Measurements from ENCODE around the gene INO80C.

The INO80C gene

GRCh38 chr18:35513181-35513936, 15.6 kb upstream of the INO80C start:
- DNase-seq (ENCODE audit: low read depth in 2 of 2) = peak; percentile 36 to 45

DNA sequence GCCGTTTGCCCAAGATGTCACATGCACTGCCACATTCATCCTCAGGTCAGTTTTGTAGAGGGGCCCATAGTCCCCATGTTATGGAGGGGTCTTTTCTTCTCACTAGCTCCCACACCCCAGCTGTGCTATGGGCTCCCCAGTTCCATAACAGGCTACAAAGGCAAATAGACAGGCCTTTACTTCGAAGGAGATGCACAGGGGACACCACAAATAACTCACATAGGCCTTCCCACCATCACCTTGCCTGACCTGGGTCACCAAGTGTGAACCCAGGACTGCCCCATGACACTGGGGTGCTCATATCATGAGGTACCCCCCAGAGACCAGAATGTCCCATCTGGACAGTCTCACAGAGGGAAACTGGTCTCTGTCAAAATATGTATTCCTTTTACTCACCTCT, 15.0 kb upstream of the INO80C start:
- no peak for DNase-seq (ENCODE audit: low read depth in 2 of 2)

DNA sequence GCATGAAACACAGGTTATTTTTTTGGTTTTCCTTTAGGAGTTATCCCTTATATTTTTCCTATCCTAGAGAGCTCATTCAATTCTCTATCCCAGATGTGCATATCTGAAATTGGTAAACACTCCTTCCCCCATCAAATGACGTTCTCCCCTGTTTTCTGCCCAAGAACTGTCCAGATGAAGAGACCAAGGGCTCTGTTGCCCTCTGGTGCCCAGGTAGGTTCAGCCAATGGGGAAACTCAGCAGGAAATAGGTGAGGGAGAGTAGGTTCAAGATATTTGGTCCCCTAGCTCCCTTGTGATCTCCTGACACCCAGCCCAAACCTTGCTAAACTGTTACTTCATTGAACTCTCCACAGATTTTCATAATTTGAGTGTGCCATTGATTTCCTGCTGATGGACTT, 14.1 kb upstream of the INO80C start:
- DNase-seq (ENCODE audit: low read depth in 2 of 2) = no peak

- no peak for DNase-seq (ENCODE audit: low read depth in 2 of 2)
Observed at GRCh38 chr18:35511428-35511827, 13.7 kb upstream of the INO80C start.

DNA sequence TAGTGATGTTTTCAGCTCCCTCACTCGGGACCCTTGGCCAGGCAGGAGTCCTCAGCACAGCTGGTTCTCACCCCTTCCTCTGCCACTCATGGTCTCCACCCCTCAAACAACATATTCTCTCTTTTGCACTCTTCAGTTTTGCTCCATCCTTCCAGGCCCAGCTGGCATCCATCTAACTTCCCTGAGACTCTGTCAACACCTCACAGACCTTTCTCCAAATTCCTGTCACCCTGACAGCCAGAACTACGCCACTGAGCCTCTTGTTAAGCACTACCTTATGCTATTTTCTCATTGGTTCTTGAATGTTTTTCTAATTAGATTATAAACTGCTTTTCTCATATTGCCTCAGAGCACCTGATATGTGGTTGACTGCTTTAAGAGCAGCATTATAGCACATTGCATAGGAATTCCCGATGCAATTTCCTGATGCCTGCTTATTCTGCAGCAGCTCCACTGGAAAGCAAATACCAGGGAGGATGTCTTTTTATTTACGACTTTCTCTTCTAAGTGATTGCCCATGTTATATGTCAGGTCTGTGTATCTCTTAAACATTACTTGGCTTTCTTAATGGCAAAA, 12.4 kb upstream of the INO80C start:
- no peak for DNase-seq (ENCODE audit: low read depth in 2 of 2)

DNA sequence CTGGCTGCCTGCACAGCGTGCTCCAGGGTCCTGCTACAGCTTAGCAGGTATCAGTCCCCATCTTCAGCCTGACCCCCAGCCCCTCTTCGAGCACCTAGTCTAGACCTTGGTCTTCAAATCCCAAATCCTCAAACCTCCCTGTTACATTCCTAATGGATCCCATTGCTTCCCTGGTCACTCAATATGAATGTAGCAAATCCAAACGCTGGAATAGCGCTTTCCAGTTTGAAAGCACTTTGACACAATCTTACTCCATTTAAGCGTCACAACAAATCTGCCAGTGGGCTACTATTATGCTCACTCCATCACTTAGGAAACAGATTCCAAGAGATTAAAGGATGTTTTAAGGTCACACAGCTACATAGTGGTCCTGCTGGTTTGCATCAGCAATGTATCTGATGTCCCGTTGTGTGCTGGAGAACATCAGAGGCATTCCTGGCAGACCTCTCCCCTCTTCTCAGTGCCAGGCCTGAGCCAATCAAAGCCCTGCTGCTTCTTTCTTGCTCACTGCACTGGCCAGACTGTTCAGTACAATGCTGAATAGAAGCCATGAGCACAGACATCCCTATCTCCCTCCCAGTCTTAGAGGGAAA, 11.1 kb upstream of the INO80C start:
- no peak for DNase-seq (ENCODE audit: low read depth in 2 of 2)

DNA sequence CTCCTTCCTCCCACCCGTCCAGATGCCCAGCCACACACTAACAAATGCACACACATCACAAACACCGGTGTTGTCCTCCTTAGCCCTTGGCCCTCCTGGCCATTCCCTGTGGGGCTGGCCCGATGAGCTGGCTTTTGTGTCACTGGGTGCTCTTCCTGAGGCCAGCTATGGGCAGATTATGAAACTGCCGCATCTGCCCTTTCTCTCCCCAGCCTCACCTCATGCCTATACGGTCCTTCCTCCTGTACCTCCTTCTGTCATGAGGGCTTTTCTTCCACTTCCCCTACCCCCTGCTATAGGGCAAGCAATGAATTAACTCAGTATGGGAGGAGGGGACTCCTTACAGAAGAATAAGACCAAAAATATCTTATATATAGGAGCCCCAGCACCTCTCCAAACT, 10.3 kb upstream of the INO80C start:
- no peak for DNase-seq (ENCODE audit: low read depth in 2 of 2)

DNA sequence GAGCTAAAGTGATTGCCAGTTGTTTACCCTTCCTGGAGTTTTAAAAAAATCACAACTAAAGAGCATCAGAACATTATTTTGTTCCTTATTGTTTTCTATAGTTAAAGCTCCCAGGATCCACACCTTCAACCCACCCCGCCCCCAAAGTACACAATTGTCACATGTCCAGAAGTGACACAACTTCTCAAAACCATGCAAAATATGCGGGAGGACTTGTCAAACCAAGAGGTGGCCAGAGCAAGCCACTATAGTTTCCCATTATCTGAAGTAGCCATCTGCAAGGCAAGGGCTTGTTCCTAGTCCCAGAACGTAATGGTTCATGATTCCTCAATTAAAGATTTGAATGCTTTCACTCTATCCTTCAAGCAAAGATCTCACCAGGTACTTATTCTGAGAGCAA, 9.9 kb upstream of the INO80C start:
- DNase-seq (ENCODE audit: low read depth in 2 of 2) = no peak

DNA sequence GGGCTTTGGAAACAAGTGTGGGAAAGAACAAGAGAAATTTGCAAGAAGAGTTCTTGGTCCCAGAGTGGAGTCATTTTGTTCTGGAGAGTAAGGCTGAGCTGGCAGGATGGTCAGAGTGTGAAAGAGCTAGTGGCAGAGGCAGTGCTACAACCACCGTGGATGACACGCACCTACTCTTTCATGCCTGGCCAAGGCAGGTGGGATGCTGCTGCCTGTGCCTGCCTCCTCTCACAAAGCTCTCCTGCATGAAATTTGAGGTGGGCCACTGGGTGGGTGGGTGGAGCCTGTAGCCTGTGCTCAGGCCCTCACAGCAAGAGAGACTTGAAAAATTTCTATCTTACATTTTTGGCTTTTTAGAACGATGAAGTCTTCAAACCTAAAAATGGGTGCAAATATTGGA, 9.4 kb upstream of the INO80C start:
- no peak for DNase-seq (ENCODE audit: low read depth in 2 of 2)

GRCh38 chr18:35506024-35506712, 8.4 kb upstream of the INO80C start:
- no peak for DNase-seq (ENCODE audit: low read depth in 2 of 2)

DNA sequence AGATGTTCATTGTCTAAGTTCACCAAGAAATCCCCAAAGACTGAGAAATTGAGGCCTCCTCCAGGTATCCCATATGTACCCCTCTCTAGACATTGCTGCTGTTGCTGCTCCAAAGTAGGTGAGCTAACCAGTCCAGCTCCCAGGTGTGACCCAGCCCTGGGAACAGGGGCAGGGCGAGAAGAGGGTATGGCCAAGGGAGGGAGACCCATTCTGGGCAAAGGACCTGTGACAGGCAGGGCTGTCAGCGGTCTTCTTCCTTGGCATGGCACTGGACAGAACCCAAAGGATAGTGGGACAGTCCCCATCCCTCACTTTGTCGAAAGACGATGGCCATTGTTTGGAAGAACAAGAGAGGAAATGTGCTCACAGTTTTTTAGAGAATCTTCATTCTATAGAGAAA, 7.2 kb upstream of the INO80C start:
- no peak for DNase-seq (ENCODE audit: low read depth in 2 of 2)

DNA sequence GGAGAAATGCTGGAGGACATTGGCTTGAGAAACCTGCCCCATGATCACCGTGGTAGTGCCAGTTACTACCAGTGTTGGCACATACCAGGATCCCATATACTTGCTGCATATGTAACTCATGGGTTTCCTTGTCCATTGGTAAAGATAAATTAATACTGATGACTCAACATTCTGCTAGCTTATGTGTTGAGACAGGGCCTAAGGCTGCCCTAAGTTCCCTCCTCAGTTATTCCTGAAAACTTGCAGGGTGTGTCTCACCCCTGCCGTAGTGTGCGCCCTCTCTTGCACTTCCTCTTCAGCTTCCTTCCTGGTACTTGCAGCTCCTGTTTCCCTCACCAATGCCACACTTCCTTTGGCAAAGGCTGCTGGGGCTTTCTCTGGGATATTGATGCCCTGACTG, 4.3 kb upstream of the INO80C start:
- no peak for DNase-seq (ENCODE audit: low read depth in 2 of 2)

- DNase-seq (ENCODE audit: low read depth in 2 of 2) = no peak
Observed at GRCh38 chr18:35501369-35501768, 3.6 kb upstream of the INO80C start.

- DNase-seq (ENCODE audit: low read depth in 2 of 2) = no peak
Observed at GRCh38 chr18:35500113-35500512, 2.4 kb upstream of the INO80C start.

- peak in 1 of 2 experiments; percentile 5 for DNase-seq (ENCODE audit: low read depth in 2 of 2)
Observed at GRCh38 chr18:35497027-35497369, 762 bp downstream of the INO80C start.

GRCh38 chr18:35495536-35496314, 2.0 kb downstream of the INO80C start:
- no peak for DNase-seq (ENCODE audit: low read depth in 2 of 2)

GRCh38 chr18:35494251-35495220, 3.2 kb downstream of the INO80C start:
- DNase-seq (ENCODE audit: low read depth in 2 of 2) = no peak

- DNase-seq (ENCODE audit: low read depth in 2 of 2) = no peak
Observed at GRCh38 chr18:35491700-35492077, 6.1 kb downstream of the INO80C start.

GRCh38 chr18:35490894-35491699, 6.7 kb downstream of the INO80C start:
- no peak for DNase-seq (ENCODE audit: low read depth in 2 of 2)

- no peak for DNase-seq (ENCODE audit: low read depth in 2 of 2)
Observed at GRCh38 chr18:35489913-35490490, 7.8 kb downstream of the INO80C start.
